ENCODE data around the gene KCNN3. TPM values are rescaled to one million over a fixed set of nuclear protein-coding genes. Genes with fewer than 3 reads are reported as not detected.
A peak's percentile ranks its signal among the peaks of the same experiment; 100 is the strongest.

Gene KCNN3
- total RNA-seq, 1 experiment from 2014 or later = 0.73 TPM

DNA sequence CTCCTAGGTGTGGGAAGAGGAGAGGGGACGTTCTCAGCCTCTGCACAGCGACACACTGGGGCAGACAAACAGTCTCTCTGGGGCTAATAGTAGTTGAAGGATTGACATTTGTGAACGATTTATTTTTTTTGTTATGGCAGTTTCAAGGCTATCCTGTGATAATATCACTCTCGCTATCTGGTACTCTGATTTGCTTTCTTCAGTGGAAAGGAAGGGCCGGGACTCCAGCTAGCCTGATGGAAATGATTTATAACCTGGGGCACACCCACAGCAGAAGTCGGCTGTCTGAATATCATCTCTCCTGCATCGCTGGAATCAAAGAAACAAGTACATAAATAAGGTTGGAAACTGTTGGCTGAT lies 122.7 kb downstream of the KCNN3 start:
- Histone ChIP-seq H3K9me3 (ENCODE audit: low read depth, low read length, poor library complexity, severe bottlenecking) (no peaks in the 10 kb centered on the region), H3K27me3 (replicated peaks; ENCODE audit: insufficient read depth, low read depth, low read length, poor library complexity) (no peaks in the 10 kb centered on the region), H3K27ac (ENCODE audit: low read depth, low read length, poor library complexity, severe bottlenecking) (no peak overlapping the region), H3K4me3 (ENCODE audit: low read depth, low read length, poor library complexity, severe bottlenecking) (no peak overlapping the region), H3K36me3 (ENCODE audit: insufficient read depth, low read length, poor library complexity, severe bottlenecking) (no peaks in the 10 kb centered on the region), H3K4me1 (ENCODE audit: insufficient read depth, low read length, poor library complexity, severe bottlenecking) (peaks cover 14% of the 10 kb centered on the region)
- ChIA-PET CTCF (interaction anchor here (0.5 kb wide), 1 partner anchor 985 kb away, joined by 5 read pairs; no protein-coding TSS in a partner anchor), POLR2A (ENCODE audit: low non-redundant PET) (no interaction called here)
- DNase-seq (ENCODE audit: low spot score) = no peak
- no TSS peak for BruUV-seq (replicated peaks)
- TF ChIP-seq, protein P1, sequence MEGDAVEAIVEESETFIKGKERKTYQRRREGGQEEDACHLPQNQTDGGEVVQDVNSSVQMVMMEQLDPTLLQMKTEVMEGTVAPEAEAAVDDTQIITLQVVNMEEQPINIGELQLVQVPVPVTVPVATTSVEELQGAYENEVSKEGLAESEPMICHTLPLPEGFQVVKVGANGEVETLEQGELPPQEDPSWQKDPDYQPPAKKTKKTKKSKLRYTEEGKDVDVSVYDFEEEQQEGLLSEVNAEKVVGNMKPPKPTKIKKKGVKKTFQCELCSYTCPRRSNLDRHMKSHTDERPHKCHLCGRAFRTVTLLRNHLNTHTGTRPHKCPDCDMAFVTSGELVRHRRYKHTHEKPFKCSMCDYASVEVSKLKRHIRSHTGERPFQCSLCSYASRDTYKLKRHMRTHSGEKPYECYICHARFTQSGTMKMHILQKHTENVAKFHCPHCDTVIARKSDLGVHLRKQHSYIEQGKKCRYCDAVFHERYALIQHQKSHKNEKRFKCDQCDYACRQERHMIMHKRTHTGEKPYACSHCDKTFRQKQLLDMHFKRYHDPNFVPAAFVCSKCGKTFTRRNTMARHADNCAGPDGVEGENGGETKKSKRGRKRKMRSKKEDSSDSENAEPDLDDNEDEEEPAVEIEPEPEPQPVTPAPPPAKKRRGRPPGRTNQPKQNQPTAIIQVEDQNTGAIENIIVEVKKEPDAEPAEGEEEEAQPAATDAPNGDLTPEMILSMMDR (conservative IDR thresholded peaks at IDR 0.05; ENCODE audit: low read depth, low read length) = no peak
- TF ChIP-seq EZH2 (IDR thresholded peaks at IDR 0.05; ENCODE audit: borderline replicate concordance, low read depth, low read length, poor library complexity, severe bottlenecking) = no peak
- intact Hi-C loops (cut with micrococcal nuclease; ENCODE audit: unreplicated experiment) = no loop called here

DNA sequence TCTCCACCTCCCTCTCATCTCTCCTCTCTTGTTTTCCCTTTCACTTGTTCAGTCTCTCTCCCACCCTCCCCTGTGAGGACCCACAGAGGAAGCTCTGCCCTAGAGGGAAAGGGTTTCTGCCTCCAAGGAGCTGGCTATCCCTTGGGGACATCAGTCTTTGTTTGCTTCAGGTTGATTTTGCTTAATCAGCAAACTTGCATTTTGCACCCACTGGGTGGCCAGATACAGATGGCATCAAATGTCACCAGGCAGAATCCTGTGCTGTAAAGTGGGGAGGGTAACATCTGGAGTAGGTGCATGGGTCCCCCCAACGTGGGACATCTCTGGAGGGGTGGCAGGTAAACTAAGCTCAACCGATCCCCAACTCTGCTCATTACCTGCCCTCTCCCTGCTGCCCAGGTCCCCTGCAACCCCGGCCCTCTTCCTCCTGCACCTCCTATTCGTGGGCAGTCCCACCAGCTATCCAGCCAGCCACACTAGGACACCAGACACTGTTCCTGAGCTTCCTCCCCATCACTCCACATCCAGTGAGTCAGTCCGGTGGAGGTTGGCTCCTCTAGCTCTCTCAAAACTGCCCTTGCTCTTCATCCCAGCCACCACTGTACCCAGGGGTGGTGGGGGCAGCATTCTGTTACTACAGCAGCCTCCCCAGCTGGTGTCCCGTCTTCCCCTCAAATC lies 123.3 kb downstream of the KCNN3 start:
- Histone ChIP-seq H3K4me3 (ENCODE audit: low read depth, low read length, poor library complexity, severe bottlenecking) (no peak overlapping the region), H3K27me3 (replicated peaks; ENCODE audit: insufficient read depth, low read depth, low read length, poor library complexity) (no peaks in the 10 kb centered on the region), H3K9me3 (ENCODE audit: low read depth, low read length, poor library complexity, severe bottlenecking) (no peaks in the 10 kb centered on the region), H3K4me1 (ENCODE audit: insufficient read depth, low read length, poor library complexity, severe bottlenecking) (peaks cover 14% of the 10 kb centered on the region), H3K36me3 (ENCODE audit: insufficient read depth, low read length, poor library complexity, severe bottlenecking) (no peaks in the 10 kb centered on the region), H3K27ac (ENCODE audit: low read depth, low read length, poor library complexity, severe bottlenecking) (no peak overlapping the region)
- no TSS peak for BruUV-seq (replicated peaks)
- peak; percentile 21 for DNase-seq (ENCODE audit: low spot score)
- intact Hi-C loops (cut with micrococcal nuclease; ENCODE audit: unreplicated experiment) = no loop called here
- no peak for TF ChIP-seq EZH2 (IDR thresholded peaks at IDR 0.05; ENCODE audit: borderline replicate concordance, low read depth, low read length, poor library complexity, severe bottlenecking)
- TF ChIP-seq, protein P1 (conservative IDR thresholded peaks at IDR 0.05; ENCODE audit: low read depth, low read length) = no peak
- ChIA-PET POLR2A (ENCODE audit: low non-redundant PET) (no interaction called here), CTCF (interaction anchor here (0.5 kb wide), 1 partner anchor 986 kb away, joined by 5 read pairs; no protein-coding TSS in a partner anchor)

DNA sequence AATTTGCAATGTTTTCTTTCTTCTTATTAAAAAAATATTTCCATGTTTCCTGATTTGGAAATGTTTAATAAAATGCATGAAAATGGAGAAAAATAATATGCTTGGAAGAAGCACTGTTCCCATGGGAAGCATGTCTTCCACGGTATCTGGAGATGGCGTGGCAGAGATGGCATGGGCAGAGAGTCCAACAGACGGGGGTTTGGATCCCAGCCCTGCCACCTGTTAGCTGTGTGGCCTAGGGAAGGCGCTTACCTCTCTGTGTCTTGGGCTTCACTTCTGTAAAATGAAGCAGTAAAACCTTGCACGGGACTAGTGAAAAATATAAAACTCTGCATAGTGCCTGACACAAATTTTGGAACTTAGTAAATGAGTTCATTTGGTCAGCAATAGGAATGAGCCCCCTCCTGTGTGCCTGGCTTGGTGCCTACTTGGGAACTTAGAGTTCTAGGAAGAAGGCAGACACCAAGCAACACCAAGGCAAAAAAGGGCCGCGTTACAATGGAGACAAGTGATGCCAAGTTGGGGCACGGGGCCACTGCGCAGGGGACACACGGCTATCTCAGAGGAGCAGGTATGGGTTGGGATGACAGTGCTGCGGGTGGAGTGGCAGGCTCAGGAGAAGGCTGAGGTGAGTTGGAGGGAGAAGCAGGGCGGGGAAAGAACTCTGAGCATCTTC lies 124.2 kb downstream of the KCNN3 start:
- H3K9me3 ChIP-seq (ENCODE audit: low read depth, low read length, poor library complexity, severe bottlenecking) = no peaks in the 10 kb centered on the region
- no peak overlapping the region for H3K4me3 ChIP-seq (ENCODE audit: low read depth, low read length, poor library complexity, severe bottlenecking)
- H3K27me3 ChIP-seq (replicated peaks; ENCODE audit: insufficient read depth, low read depth, low read length, poor library complexity) = no peaks in the 10 kb centered on the region
- no peak overlapping the region for H3K27ac ChIP-seq (ENCODE audit: low read depth, low read length, poor library complexity, severe bottlenecking)
- no TSS peak for BruUV-seq (replicated peaks)
- peaks cover 14% of the 10 kb centered on the region for H3K4me1 ChIP-seq (ENCODE audit: insufficient read depth, low read length, poor library complexity, severe bottlenecking)
- no peak for TF ChIP-seq EZH2 (IDR thresholded peaks at IDR 0.05; ENCODE audit: borderline replicate concordance, low read depth, low read length, poor library complexity, severe bottlenecking)
- TF ChIP-seq, protein P1 (conservative IDR thresholded peaks at IDR 0.05; ENCODE audit: low read depth, low read length) = no peak
- intact Hi-C loops (cut with micrococcal nuclease; ENCODE audit: unreplicated experiment) = no loop called here
- POLR2A ChIA-PET (ENCODE audit: low non-redundant PET) = no interaction called here
- CTCF ChIA-PET = no interaction called here
- no peak for DNase-seq (ENCODE audit: low spot score)
- no peaks in the 10 kb centered on the region for H3K36me3 ChIP-seq (ENCODE audit: insufficient read depth, low read length, poor library complexity, severe bottlenecking)
